Measurements from ENCODE around the gene SH3GLB1. TPM values are rescaled to one million over a fixed set of nuclear protein-coding genes. Genes with fewer than 3 reads are reported as not detected.
A peak's percentile ranks its signal among the peaks of the same experiment; 100 is the strongest.

Gene SH3GLB1
- total and polyA plus RNA-seq, 2 donors (not counting 1 experiment from before 2014, with no cell fraction given) = 41.5 to 80.2 TPM

- Histone ChIP-seq H4K20me1 (ENCODE audit: control insufficient read depth, extremely low read depth, insufficient read depth, low read length) (no peaks in the 10 kb centered on the region), H3K79me2 (ENCODE audit: control insufficient read depth, insufficient read depth, low read length) (no peaks in the 10 kb centered on the region), H3K27ac (ENCODE audit: insufficient read depth, low read length) (no peak overlapping the region), H3K4me2 (ENCODE audit: extremely low read depth, insufficient read depth, low read length) (no peak overlapping the region), H3K9ac (ENCODE audit: insufficient read depth, low read length) (no peak overlapping the region), H3K9me3 (ENCODE audit: control insufficient read depth, insufficient read depth, low read depth, low read length) (no peaks in the 10 kb centered on the region), H3K36me3 (ENCODE audit: control insufficient read depth, insufficient read depth, low read length) (peaks cover 13% of the 10 kb centered on the region), H2AFZ (ENCODE audit: low read length) (no peak overlapping the region), H3K4me1 (ENCODE audit: control insufficient read depth, extremely low read depth, insufficient read depth, low read length) (no peaks in the 10 kb centered on the region), H3K4me3 (replicated peaks in 1 of 4; ENCODE audit: control extremely low read depth in 1 of 4, insufficient read depth in 1 of 4, low read depth in 3 of 4, low read length in 4 of 4) (no peak overlapping the region), H3K27me3 (ENCODE audit: control insufficient read depth, insufficient read depth, low read length) (no peaks in the 10 kb centered on the region)
- TF ChIP-seq CTCF (conservative IDR thresholded peaks at IDR 0.05 in 1 of 2, IDR thresholded peaks at IDR 0.05 in 1 of 2; ENCODE audit: low read depth in 1 of 2, low read length in 2 of 2) = no peak
- DNase-seq (ENCODE audit: low read depth in 2 of 2) = no peak
Measured at GRCh38 chr1:86739648-86740509, 35.5 kb downstream of the SH3GLB1 start.

DNA sequence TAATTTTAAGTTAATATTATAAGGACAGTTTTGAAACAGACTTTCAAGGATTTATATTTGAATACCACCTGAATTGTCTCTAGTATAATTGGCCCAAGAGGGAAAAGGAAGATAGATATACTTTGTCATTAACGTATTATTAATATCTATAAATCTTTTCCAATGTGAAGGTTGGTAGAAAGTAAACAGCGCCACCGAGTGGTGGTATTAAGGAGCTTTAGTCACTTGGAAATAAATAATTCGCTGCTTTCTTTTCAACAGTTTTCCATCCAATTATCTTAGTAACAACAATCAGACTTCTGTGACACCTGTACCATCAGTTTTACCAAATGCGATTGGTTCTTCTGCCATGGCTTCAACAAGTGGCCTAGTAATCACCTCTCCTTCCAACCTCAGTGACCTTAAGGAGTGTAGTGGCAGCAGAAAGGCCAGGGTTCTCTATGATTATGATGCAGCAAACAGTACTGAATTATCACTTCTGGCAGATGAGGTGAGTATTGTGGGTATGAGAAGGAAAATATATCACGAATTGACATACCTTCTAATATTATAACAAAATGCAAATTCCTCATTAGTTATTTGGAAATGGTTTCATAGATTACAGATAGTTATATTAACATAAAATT, 37.7 kb downstream of the SH3GLB1 start:
- DNase-seq (ENCODE audit: low read depth in 2 of 2) = peak in 1 of 2 donors; percentile 64
- Histone ChIP-seq H3K36me3 (ENCODE audit: control insufficient read depth, insufficient read depth, low read length) (peaks cover 7% of the 10 kb centered on the region), H3K9me3 (ENCODE audit: control insufficient read depth, insufficient read depth, low read depth, low read length) (no peaks in the 10 kb centered on the region)

More for the DNA sequence above, 37.7 kb downstream of the SH3GLB1 start:
- H3K27me3 ChIP-seq (ENCODE audit: control insufficient read depth, insufficient read depth, low read length) = no peaks in the 10 kb centered on the region
- H3K4me2 ChIP-seq (ENCODE audit: extremely low read depth, insufficient read depth, low read length) = no peak overlapping the region
- H3K4me3 ChIP-seq (replicated peaks in 1 of 4; ENCODE audit: control extremely low read depth in 1 of 4, insufficient read depth in 1 of 4, low read depth in 3 of 4, low read length in 4 of 4) = no peak overlapping the region
- H3K27ac ChIP-seq (ENCODE audit: insufficient read depth, low read length) = no peak overlapping the region
- H4K20me1 ChIP-seq (ENCODE audit: control insufficient read depth, extremely low read depth, insufficient read depth, low read length) = no peaks in the 10 kb centered on the region
- no peaks in the 10 kb centered on the region for H3K4me1 ChIP-seq (ENCODE audit: control insufficient read depth, extremely low read depth, insufficient read depth, low read length)
- peak; percentile 41 to 64 for TF ChIP-seq CTCF (conservative IDR thresholded peaks at IDR 0.05 in 1 of 2, IDR thresholded peaks at IDR 0.05 in 1 of 2; ENCODE audit: low read depth in 1 of 2, low read length in 2 of 2)
- TF ChIP-seq EZH2 (IDR thresholded peaks at IDR 0.05; ENCODE audit: low read length, missing control alignments) = no peak
- no peak overlapping the region for H3K9ac ChIP-seq (ENCODE audit: insufficient read depth, low read length)
- no peak overlapping the region for H2AFZ ChIP-seq (ENCODE audit: low read length)
- no peaks in the 10 kb centered on the region for H3K79me2 ChIP-seq (ENCODE audit: control insufficient read depth, insufficient read depth, low read length)
